Measurements from ENCODE around the gene EREG.

GRCh38 chr4:74378573-74378972 lies 13.6 kb downstream of the EREG start:
- TF ChIP-seq CTCF (IDR thresholded peaks at IDR 0.05), result no peak
- TF ChIP-seq SMC3 (IDR thresholded peaks at IDR 0.05; ENCODE audit: low read depth, low read length), result no peak
- no peak for TF ChIP-seq RAD21 (IDR thresholded peaks at IDR 0.05; ENCODE audit: low read length)
- no peak for TF ChIP-seq YY1 (IDR thresholded peaks at IDR 0.05; ENCODE audit: low read depth)
- no peak for TF ChIP-seq PBX3 (IDR thresholded peaks at IDR 0.05)
- no peak for TF ChIP-seq IRF3 (IDR thresholded peaks at IDR 0.05; ENCODE audit: low read depth, low read length)
- TF ChIP-seq FOXJ3 (CRISPR knock-in tag; IDR thresholded peaks at IDR 0.05), result no peak
- no peak for TF ChIP-seq USF2 (IDR thresholded peaks at IDR 0.05; ENCODE audit: borderline replicate concordance, low read depth, low read length)
- no peak for TF ChIP-seq POLR2AphosphoS5 (IDR thresholded peaks at IDR 0.05; ENCODE audit: low read depth, low read length)
- TF ChIP-seq TAF1 (IDR thresholded peaks at IDR 0.05; ENCODE audit: borderline replicate concordance, low read depth, low read length), result no peak
- TF ChIP-seq RCOR1 (IDR thresholded peaks at IDR 0.05; ENCODE audit: low read length), result no peak
- no peak for TF ChIP-seq SIN3A (IDR thresholded peaks at IDR 0.05; ENCODE audit: borderline replicate concordance, low read depth, low read length)
- TF ChIP-seq FOXM1 (IDR thresholded peaks at IDR 0.05; ENCODE audit: low read depth), result no peak
- TF ChIP-seq NFIC (IDR thresholded peaks at IDR 0.05; ENCODE audit: borderline replicate concordance), result no peak
